OCI-LY7 (cell line): ENCODE data around the gene RNF5. TPM values are rescaled to one million over a fixed set of nuclear protein-coding genes. Genes with fewer than 3 reads are reported as not detected.

ENCODE experiments used
- BruUV-seq: library from RNA; stranded (reverse); fragments of 400-500 nt; replicated peaks from 2 replicates; lab custom pipeline; 2021; lab: Mats Ljungman, UMichigan
- CTCF ChIA-PET: fragments of 300-600 bp; sonication (Branson Sonifier 250); formaldehyde crosslinking; loops from one replicate; lab custom pipeline; 2022; ENCODE audit warnings: antibody characterized with exemption; ENCODE audit not compliant: unreplicated experiment; lab: Charles Lee
- POLR2A ChIA-PET: fragments of 300-600 bp; sonication (Branson Sonifier 250); formaldehyde crosslinking; loops from one replicate; lab custom pipeline; 2022; ENCODE audit warnings: antibody characterized with exemption; lab: Charles Lee
- DNase-seq: peaks from one replicate; pipeline ENCODE4 v3.0.0-alpha.2; 2015; ENCODE audit warnings: low spot score
- H2AFZ ChIP-seq: fragments of 200-600 bp; sonication (generic), shearing (Covaris generic); 2 replicates; pipeline ENCODE4 v1.6.1; 2014; ENCODE audit warnings: mild to moderate bottlenecking, antibody characterized with exemption, low read length, moderate library complexity
- H3K27ac ChIP-seq: fragments of 200-600 bp; sonication (generic); 2 replicates; pipeline ENCODE4 v1.5.1; 2014; ENCODE audit warnings: mixed run types, low read depth, mild to moderate bottlenecking, moderate library complexity, low read length, inconsistent platforms; ENCODE audit not compliant: poor library complexity, severe bottlenecking
- H3K36me3 ChIP-seq: fragments of 200-600 bp; sonication (generic); 2 replicates; pipeline ENCODE4 v1.6.1; 2014; ENCODE audit warnings: mild to moderate bottlenecking, antibody characterized with exemption, low read length, moderate library complexity, mixed read lengths; ENCODE audit not compliant: insufficient read depth
- H3K4me1 ChIP-seq: fragments of 200-600 bp; sonication (generic); 2 replicates; pipeline ENCODE4 v1.5.1; 2014; ENCODE audit warnings: mild to moderate bottlenecking, low read length; ENCODE audit not compliant: insufficient read depth, poor library complexity, severe bottlenecking
- H3K4me2 ChIP-seq: fragments of 200-600 bp; sonication (generic); 2 replicates; pipeline ENCODE4 v1.6.1; 2014; ENCODE audit warnings: mild to moderate bottlenecking, low read length
- H3K4me3 ChIP-seq: fragments of 200-600 bp; sonication (generic); 2 replicates; pipeline ENCODE4 v1.5.1; 2014; ENCODE audit warnings: mild to moderate bottlenecking, low read depth, low read length; ENCODE audit not compliant: poor library complexity, severe bottlenecking
- H3K79me2 ChIP-seq: fragments of 200-600 bp; sonication (generic); 2 replicates; pipeline ENCODE4 v1.6.1; 2016; ENCODE audit warnings: low read depth, mild to moderate bottlenecking, low read length, moderate library complexity, mixed read lengths; ENCODE audit not compliant: insufficient read depth
- H3K9me2 ChIP-seq: fragments of 200-600 bp; sonication (generic); 2 replicates; pipeline ENCODE4 v1.6.1; 2016; ENCODE audit warnings: mild to moderate bottlenecking, low read length, mixed read lengths; ENCODE audit not compliant: insufficient read depth
- H3K9me3 ChIP-seq: fragments of 200-600 bp; sonication (generic); 2 replicates; pipeline ENCODE4 v1.6.1; 2014; ENCODE audit warnings: mild to moderate bottlenecking, mixed run types, low read length, mixed read lengths
- H4K20me1 ChIP-seq: fragments of 200-600 bp; sonication (generic); 2 replicates; pipeline ENCODE4 v1.6.1; 2014; ENCODE audit warnings: mild to moderate bottlenecking, antibody characterized with exemption, low read length, moderate library complexity, mixed read lengths; ENCODE audit not compliant: insufficient read depth
- EZH2phosphoT487 ChIP-seq: fragments of 200-600 bp; sonication (generic); IDR thresholded peaks from 2 replicates; pipeline ENCODE4 v1.6.1; 2018; ENCODE audit warnings: low read depth, borderline replicate concordance, mild to moderate bottlenecking, mixed run types, antibody characterized with exemption, low read length, moderate library complexity, mixed read lengths
- intact Hi-C: fragments of 100-400 bp; cut with micrococcal nuclease; formaldehyde crosslinking; loops from one replicate; pipeline ENCODE4 v1.10.0; 2022; ENCODE audit not compliant: unreplicated experiment
- total RNA-seq, 2 experiments: library from RNA; depleted of rRNA in 1 of 2; stranded (reverse); fragments of >200 nt in 1 of 2; shearing (Covaris generic) in 1 of 2; gene quantifications; 2 replicates each; pipeline ENCODE4 v1.2.3, GENCODE V29; 2014 to 2022
- TF ChIP-seq, protein P1 (sequence below): fragments of 200-600 bp; sonication (generic); conservative IDR thresholded peaks from 2 replicates; pipeline ENCODE4 v1.5.1; 2014; ENCODE audit warnings: mild to moderate bottlenecking, antibody characterized with exemption, low read length, moderate library complexity, mixed read lengths

RNF5 gene
- total RNA-seq, 2 experiments from 2014 or later = 50.6 to 59.9 TPM

DNA sequence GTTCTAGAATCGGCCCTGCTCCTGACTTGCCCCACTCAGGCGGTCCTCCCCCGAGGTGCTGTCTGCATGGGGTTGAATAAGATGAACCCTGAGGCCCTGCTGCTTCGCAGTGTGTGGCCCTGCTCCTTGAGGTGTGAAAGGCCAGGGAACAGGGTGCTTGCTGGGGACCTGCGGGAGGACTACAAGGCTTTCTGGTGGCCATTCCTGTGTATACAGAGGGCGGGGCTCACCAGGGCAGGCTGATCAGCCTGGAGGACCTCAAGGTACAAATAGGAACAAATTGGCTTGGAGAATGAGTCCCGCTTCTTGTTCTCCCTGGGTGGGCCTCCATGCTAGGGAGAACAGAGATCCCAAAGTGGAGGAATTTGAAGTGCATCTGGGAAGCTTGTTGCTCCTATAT, 40.0 kb downstream of the RNF5 start:
- no peak overlapping the region for H3K4me3 ChIP-seq
- no peaks in the 10 kb centered on the region for H4K20me1 ChIP-seq
- ChIA-PET CTCF (no interaction called here), POLR2A (no interaction called here)
- H2AFZ ChIP-seq = no peak overlapping the region
- H3K4me2 ChIP-seq = no peak overlapping the region
- TF ChIP-seq, protein P1, sequence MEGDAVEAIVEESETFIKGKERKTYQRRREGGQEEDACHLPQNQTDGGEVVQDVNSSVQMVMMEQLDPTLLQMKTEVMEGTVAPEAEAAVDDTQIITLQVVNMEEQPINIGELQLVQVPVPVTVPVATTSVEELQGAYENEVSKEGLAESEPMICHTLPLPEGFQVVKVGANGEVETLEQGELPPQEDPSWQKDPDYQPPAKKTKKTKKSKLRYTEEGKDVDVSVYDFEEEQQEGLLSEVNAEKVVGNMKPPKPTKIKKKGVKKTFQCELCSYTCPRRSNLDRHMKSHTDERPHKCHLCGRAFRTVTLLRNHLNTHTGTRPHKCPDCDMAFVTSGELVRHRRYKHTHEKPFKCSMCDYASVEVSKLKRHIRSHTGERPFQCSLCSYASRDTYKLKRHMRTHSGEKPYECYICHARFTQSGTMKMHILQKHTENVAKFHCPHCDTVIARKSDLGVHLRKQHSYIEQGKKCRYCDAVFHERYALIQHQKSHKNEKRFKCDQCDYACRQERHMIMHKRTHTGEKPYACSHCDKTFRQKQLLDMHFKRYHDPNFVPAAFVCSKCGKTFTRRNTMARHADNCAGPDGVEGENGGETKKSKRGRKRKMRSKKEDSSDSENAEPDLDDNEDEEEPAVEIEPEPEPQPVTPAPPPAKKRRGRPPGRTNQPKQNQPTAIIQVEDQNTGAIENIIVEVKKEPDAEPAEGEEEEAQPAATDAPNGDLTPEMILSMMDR = no peak
- no peak for TF ChIP-seq EZH2phosphoT487
- H3K79me2 ChIP-seq = no peaks in the 10 kb centered on the region
- H3K36me3 ChIP-seq = no peaks in the 10 kb centered on the region
- no TSS peak for BruUV-seq
- H3K4me1 ChIP-seq = peaks cover 30% of the 10 kb centered on the region
- no peak overlapping the region for H3K27ac ChIP-seq
- no peaks in the 10 kb centered on the region for H3K9me3 ChIP-seq
- DNase-seq = no peak
- intact Hi-C loops = no loop called here
- no peaks in the 10 kb centered on the region for H3K9me2 ChIP-seq

DNA sequence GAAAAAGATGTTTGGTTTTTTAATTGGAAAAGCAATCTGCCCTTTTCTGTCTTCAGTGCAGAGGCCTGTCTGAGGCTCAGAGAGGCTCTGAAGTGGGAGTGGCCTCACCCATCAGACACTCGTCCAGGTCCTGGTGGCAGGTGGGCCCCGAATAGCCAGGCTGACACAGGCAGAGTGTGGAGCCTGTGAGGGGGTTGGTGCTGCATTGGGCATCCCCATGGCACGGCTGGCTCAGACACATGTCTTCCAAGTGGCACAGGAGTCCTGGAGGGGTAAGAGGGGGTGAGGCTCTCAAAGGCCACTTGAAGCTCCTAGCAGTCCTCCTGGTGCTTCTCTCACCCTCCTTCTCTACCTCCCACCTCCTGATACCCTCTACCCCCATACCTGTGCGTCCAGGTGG, 41.8 kb downstream of the RNF5 start:
- BruUV-seq = no TSS peak
- H3K4me2 ChIP-seq = no peak overlapping the region

More for the DNA sequence above, 41.8 kb downstream of the RNF5 start:
- Histone ChIP-seq H3K27ac (no peak overlapping the region), H3K4me1 (peaks cover 48% of the 10 kb centered on the region), H3K36me3 (no peaks in the 10 kb centered on the region), H3K9me2 (no peaks in the 10 kb centered on the region), H2AFZ (no peak overlapping the region), H3K9me3 (no peaks in the 10 kb centered on the region), H3K4me3 (no peak overlapping the region), H4K20me1 (no peaks in the 10 kb centered on the region), H3K79me2 (no peaks in the 10 kb centered on the region)
- no peak for DNase-seq
- POLR2A ChIA-PET = no interaction called here
- intact Hi-C loops = no loop called here
- CTCF ChIA-PET = no interaction called here
- TF ChIP-seq EZH2phosphoT487 = no peak
- TF ChIP-seq, protein P1 = no peak
